KMS-11 (cell line): ENCODE data around the gene HIBADH.

Experiments
- H2AFZ ChIP-seq: fragments of 200-600 bp; sonication (generic); 2 replicates; pipeline ENCODE4 v1.6.1; 2016; ENCODE audit warnings: antibody characterized with exemption, mixed run types, low read depth
- H3K27ac ChIP-seq: fragments of 200-600 bp; sonication (generic); 2 replicates; pipeline ENCODE4 v1.6.1; 2016; ENCODE audit warnings: mild to moderate bottlenecking, mixed run types
- H3K27me3 ChIP-seq: fragments of 200-600 bp; sonication (generic); 2 replicates; pipeline ENCODE4 v1.6.1; 2017; ENCODE audit warnings: mild to moderate bottlenecking, low read depth, mixed run types, moderate library complexity; ENCODE audit not compliant: insufficient read depth
- H3K36me3 ChIP-seq: fragments of 200-600 bp; sonication (generic); 2 replicates; pipeline ENCODE4 v1.6.1; 2017; ENCODE audit warnings: mild to moderate bottlenecking, mixed run types; ENCODE audit not compliant: insufficient read depth
- H3K4me1 ChIP-seq: fragments of 200-600 bp; sonication (generic); 2 replicates; pipeline ENCODE4 v1.6.1; 2016; ENCODE audit warnings: mild to moderate bottlenecking, low read depth, mixed run types; ENCODE audit not compliant: poor library complexity, severe bottlenecking
- H3K4me2 ChIP-seq: fragments of 200-600 bp; sonication (generic); 2 replicates; pipeline ENCODE4 v1.7.0; 2016; ENCODE audit warnings: mild to moderate bottlenecking, mixed run types
- H3K4me3 ChIP-seq: fragments of 200-600 bp; sonication (generic); IDR thresholded peaks from 2 replicates; pipeline ENCODE4 v1.6.1; 2017; ENCODE audit warnings: low read depth, low read length, mixed read lengths; ENCODE audit not compliant: insufficient read depth
- H3K79me2 ChIP-seq: fragments of 200-600 bp; sonication (generic); 2 replicates; pipeline ENCODE4 v1.6.1; 2016; ENCODE audit warnings: low read depth, mixed run types; ENCODE audit not compliant: insufficient read depth
- H3K9ac ChIP-seq: fragments of 200-600 bp; sonication (generic); 2 replicates; pipeline ENCODE4 v1.6.1; 2016; ENCODE audit warnings: mild to moderate bottlenecking, mixed run types
- H4K20me1 ChIP-seq: fragments of 200-600 bp; sonication (generic); 2 replicates; pipeline ENCODE4 v1.6.1; 2016; ENCODE audit warnings: mild to moderate bottlenecking, mixed run types; ENCODE audit not compliant: insufficient read depth
- CTCF ChIP-seq: fragments of 200-600 bp; sonication (generic); conservative IDR thresholded peaks from 2 replicates; pipeline ENCODE4 v1.6.1; 2017; ENCODE audit warnings: low read depth, mild to moderate bottlenecking, antibody characterized with exemption, low read length, moderate library complexity, mixed read lengths

The HIBADH gene

DNA sequence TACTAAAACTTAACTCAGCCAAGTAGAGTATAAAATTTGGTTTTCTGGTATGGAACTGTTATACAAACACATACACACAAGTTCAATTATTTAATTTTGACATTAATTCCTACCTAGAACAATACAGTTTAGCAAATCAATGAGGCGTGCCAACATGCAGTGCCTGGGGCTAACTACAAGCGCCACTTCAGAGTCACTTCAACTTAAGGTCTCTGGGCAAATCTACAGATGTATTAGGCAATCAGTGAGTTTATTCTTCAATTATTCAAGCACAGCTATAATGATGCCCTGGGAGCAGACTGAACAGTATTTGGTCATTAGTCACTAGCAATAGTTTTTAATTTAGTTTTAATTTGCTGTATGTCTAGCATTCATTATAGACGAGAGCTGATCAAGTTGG is 51.6 kb downstream of the HIBADH start:
- no peak overlapping the region for H3K4me2 ChIP-seq
- no peaks in the 10 kb centered on the region for H3K27me3 ChIP-seq
- H2AFZ ChIP-seq, result no peak overlapping the region
- H3K36me3 ChIP-seq, result no peaks in the 10 kb centered on the region
- no peaks in the 10 kb centered on the region for H3K4me1 ChIP-seq
- H4K20me1 ChIP-seq, result no peaks in the 10 kb centered on the region
- no peak overlapping the region for H3K9ac ChIP-seq
- H3K4me3 ChIP-seq, result no peak overlapping the region
- no peak for TF ChIP-seq CTCF
- no peak overlapping the region for H3K27ac ChIP-seq
- H3K79me2 ChIP-seq, result no peaks in the 10 kb centered on the region

- no peak overlapping the region for H3K9ac ChIP-seq
- H3K4me1 ChIP-seq, result no peaks in the 10 kb centered on the region
- H4K20me1 ChIP-seq, result no peaks in the 10 kb centered on the region
- no peak overlapping the region for H3K4me2 ChIP-seq
- no peaks in the 10 kb centered on the region for H3K79me2 ChIP-seq
- H3K4me3 ChIP-seq, result no peak overlapping the region
- H3K36me3 ChIP-seq, result no peaks in the 10 kb centered on the region
- TF ChIP-seq CTCF, result no peak
- no peak overlapping the region for H2AFZ ChIP-seq
- no peaks in the 10 kb centered on the region for H3K27me3 ChIP-seq
- H3K27ac ChIP-seq, result no peak overlapping the region
These were observed 53.7 kb downstream of the HIBADH start for GRCh38 chr7:27608776-27609495.

- no peak overlapping the region for H2AFZ ChIP-seq
- no peak overlapping the region for H3K27ac ChIP-seq
- H3K4me2 ChIP-seq, result no peak overlapping the region
- H3K79me2 ChIP-seq, result no peaks in the 10 kb centered on the region
- H3K36me3 ChIP-seq, result no peaks in the 10 kb centered on the region
- H3K4me3 ChIP-seq, result no peak overlapping the region
- H3K27me3 ChIP-seq, result no peaks in the 10 kb centered on the region
- no peaks in the 10 kb centered on the region for H4K20me1 ChIP-seq
- TF ChIP-seq CTCF, result no peak
- no peak overlapping the region for H3K9ac ChIP-seq
- H3K4me1 ChIP-seq, result no peaks in the 10 kb centered on the region
These were observed 55.5 kb downstream of the HIBADH start for GRCh38 chr7:27607210-27607606.

DNA sequence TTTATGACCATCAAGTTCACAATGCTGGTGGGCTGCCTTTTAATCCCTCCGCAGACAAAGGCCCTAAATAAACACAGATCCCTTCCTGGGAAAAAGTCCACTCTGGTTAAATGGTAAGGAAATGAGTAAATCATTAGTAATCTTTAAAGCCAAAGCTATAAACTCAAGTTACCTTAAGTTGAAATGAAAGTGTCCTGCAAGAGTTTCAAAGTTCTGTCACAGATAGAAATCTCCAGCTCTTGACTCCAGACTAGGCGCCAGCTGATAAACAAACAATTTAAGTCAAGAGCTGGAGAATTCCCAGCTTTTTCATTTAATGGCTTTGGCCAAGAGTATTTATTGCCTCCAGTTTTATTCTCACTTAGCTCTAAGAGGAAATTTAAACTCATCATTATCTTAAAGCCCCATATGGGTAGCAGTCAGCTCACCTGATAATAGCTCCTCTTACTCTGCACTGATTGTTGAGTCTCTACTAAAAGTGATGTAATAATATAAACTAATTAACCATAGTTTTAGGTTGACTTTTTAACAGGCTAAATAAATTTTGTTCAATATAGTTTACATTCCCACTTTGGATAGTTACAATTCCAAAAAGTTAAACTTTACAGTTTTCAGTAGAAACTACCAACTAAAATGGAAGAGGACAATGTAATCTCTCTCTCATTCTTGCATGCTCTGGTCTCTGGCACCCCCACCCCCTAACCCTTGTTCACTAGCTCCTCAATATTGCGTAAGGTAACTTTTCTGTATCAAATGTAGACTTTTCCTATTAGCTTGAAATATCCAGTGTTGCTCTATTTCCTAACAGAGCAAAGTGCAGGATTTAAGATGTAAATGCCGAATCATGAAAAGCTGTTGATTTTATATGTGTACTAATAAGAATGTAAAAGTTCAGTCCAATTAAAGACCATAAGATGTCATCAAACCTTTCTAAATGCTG is 56.1 kb downstream of the HIBADH start:
- Histone ChIP-seq H3K4me3 (no peak overlapping the region), H4K20me1 (no peaks in the 10 kb centered on the region), H3K27ac (no peak overlapping the region), H3K79me2 (no peaks in the 10 kb centered on the region), H3K9ac (no peak overlapping the region), H3K27me3 (no peaks in the 10 kb centered on the region), H3K36me3 (no peaks in the 10 kb centered on the region), H3K4me1 (no peaks in the 10 kb centered on the region), H3K4me2 (no peak overlapping the region), H2AFZ (no peak overlapping the region)
- TF ChIP-seq CTCF, result no peak
